PC-9 (cell line): ENCODE measurements around the gene RELB. TPM values are rescaled to one million over a fixed set of nuclear protein-coding genes. Genes with fewer than 3 reads are reported as not detected.

Source experiments
- BruUV-seq: library from RNA; stranded (reverse); fragments of 400-500 nt; replicated peaks from 2 replicates; lab custom pipeline; 2021; lab: Mats Ljungman, UMichigan
- CTCF ChIA-PET: fragments of 300-600 bp; sonication (Branson Sonifier 250); formaldehyde crosslinking; loops from one replicate; lab custom pipeline; 2022; ENCODE audit warnings: antibody characterized with exemption; lab: Charles Lee
- POLR2A ChIA-PET: fragments of 300-600 bp; sonication (Branson Sonifier 250); formaldehyde crosslinking; loops from one replicate; lab custom pipeline; 2022; ENCODE audit warnings: antibody characterized with exemption; ENCODE audit not compliant: unreplicated experiment; lab: Charles Lee
- DNase-seq, 2 experiments: peaks; one replicate each; pipeline versions ENCODE4 v3.0.0 to v3.0.0-alpha.2; 2015 to 2022; ENCODE audit warnings: mixed read lengths in 1 of 2
- H2AFZ ChIP-seq: fragments of 200-600 bp; sonication (generic); 2 replicates; pipeline ENCODE4 v1.8.1; 2017; ENCODE audit warnings: antibody characterized with exemption
- H3F3A ChIP-seq: fragments of 200-600 bp; sonication (generic); 2 replicates; pipeline ENCODE4 v1.8.1; 2017; ENCODE audit warnings: antibody characterized with exemption, mild to moderate bottlenecking, low read depth; ENCODE audit not compliant: insufficient read depth
- H3K27ac ChIP-seq: fragments of 200-600 bp; sonication (generic); 2 replicates; pipeline ENCODE4 v1.6.1; 2016; ENCODE audit warnings: mixed run types
- H3K27me3 ChIP-seq: fragments of 200-600 bp; sonication (generic); 2 replicates; pipeline ENCODE4 v1.6.1; 2016; ENCODE audit warnings: low read depth, mixed run types; ENCODE audit not compliant: insufficient read depth
- H3K36me3 ChIP-seq: fragments of 200-600 bp; sonication (generic); 2 replicates; pipeline ENCODE4 v1.6.1; 2016; ENCODE audit warnings: low read depth, mixed run types
- H3K4me1 ChIP-seq: fragments of 200-600 bp; sonication (generic); replicated peaks from 2 replicates; pipeline ENCODE4 v1.6.1; 2016; ENCODE audit warnings: mixed run types; ENCODE audit not compliant: insufficient read depth
- H3K4me2 ChIP-seq: fragments of 200-600 bp; sonication (generic); 2 replicates; pipeline ENCODE4 v1.6.1; 2017; ENCODE audit warnings: mixed run types
- H3K4me3 ChIP-seq: fragments of 200-600 bp; sonication (generic); 2 replicates; pipeline ENCODE4 v1.6.1; 2016; ENCODE audit warnings: mixed run types
- H3K79me2 ChIP-seq: fragments of 200-600 bp; sonication (generic); 2 replicates; pipeline ENCODE4 v1.6.1; 2017; ENCODE audit warnings: low read depth, mixed run types
- H3K9me2 ChIP-seq: fragments of 200-600 bp; sonication (generic); 2 replicates; pipeline ENCODE4 v1.8.1; 2017; ENCODE audit warnings: mild to moderate bottlenecking; ENCODE audit not compliant: insufficient read depth
- H3K9me3 ChIP-seq: fragments of 200-600 bp; sonication (generic); 2 replicates; pipeline ENCODE4 v1.8.1; 2016; ENCODE audit warnings: low read depth; ENCODE audit not compliant: insufficient read depth
- H4K20me1 ChIP-seq: fragments of 200-600 bp; sonication (generic); 2 replicates; pipeline ENCODE4 v1.8.1; 2017; ENCODE audit not compliant: insufficient read depth
- CTCF ChIP-seq: fragments of 200-600 bp; sonication (generic); conservative IDR thresholded peaks from 2 replicates; pipeline ENCODE4 v1.6.1; 2017; ENCODE audit warnings: mixed run types, antibody characterized with exemption, mild to moderate bottlenecking, moderate library complexity
- EZH2 ChIP-seq: fragments of 200-600 bp; sonication (generic); IDR thresholded peaks from 2 replicates; pipeline ENCODE4 v1.8.0; 2017; ENCODE audit warnings: antibody characterized with exemption, low read depth
- intact Hi-C: fragments of 100-400 bp; cut with micrococcal nuclease; formaldehyde crosslinking; loops from one replicate; pipeline ENCODE4 v1.10.0; 2022; ENCODE audit not compliant: unreplicated experiment
- total RNA-seq: library from RNA; stranded (reverse); gene quantifications from 2 replicates; pipeline ENCODE4 v1.2.3, GENCODE V29; 2021

Gene RELB
- total RNA-seq, 1 experiment from 2014 or later, result 5.8 TPM

DNA sequence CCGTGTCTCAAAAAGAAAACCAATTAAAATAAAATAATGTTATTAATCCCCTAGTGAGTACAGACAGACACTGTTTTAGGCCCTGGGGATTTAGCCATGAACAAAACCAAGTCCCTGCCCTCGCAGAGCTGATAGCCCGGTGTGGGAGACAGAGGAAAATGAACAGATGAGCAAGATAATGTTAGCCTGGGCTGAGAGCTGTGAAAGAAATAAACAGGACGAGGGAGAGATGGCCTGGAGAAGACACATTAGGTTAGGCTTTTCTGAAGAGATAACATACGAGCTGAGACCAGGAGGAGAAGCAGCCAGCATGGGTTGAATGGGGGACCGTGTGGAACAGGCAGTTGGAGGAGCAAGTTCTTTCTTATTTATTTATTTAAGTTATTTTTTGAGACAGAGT is 9.0 kb downstream of the RELB start:
- no peaks in the 10 kb centered on the region for H3K4me1 ChIP-seq
- TF ChIP-seq CTCF (no peak), EZH2 (no peak)
- H3K79me2 ChIP-seq, result no peaks in the 10 kb centered on the region
- 0 out of 2 replicates have a peak, but pooled peaks cover 7% of the 10 kb centered on the region for H3F3A ChIP-seq
- H3K36me3 ChIP-seq, result no peaks in the 10 kb centered on the region
- no TSS peak for BruUV-seq
- H2AFZ ChIP-seq, result no peak overlapping the region
- no peak for DNase-seq
- H3K9me3 ChIP-seq, result no peaks in the 10 kb centered on the region
- H3K27me3 ChIP-seq, result no peaks in the 10 kb centered on the region
- H3K4me3 ChIP-seq, result no peak overlapping the region
- ChIA-PET POLR2A (no interaction called here), CTCF (interaction anchor here (0.5 kb wide), 1 partner anchor 38 kb away, joined by 4 read pairs; no protein-coding TSS in a partner anchor)
- intact Hi-C loops, result no loop called here
- H3K9me2 ChIP-seq, result no peaks in the 10 kb centered on the region
- H3K27ac ChIP-seq, result no peak overlapping the region
- no peaks in the 10 kb centered on the region for H4K20me1 ChIP-seq
- no peak overlapping the region for H3K4me2 ChIP-seq

GRCh38 chr19:45011959-45012358 is 10.7 kb downstream of the RELB start:
- H3K9me2 ChIP-seq, result no peaks in the 10 kb centered on the region
- H3K27me3 ChIP-seq, result no peaks in the 10 kb centered on the region
- intact Hi-C loops, result no loop called here
- H3K4me3 ChIP-seq, result no peak overlapping the region
- H2AFZ ChIP-seq, result no peak overlapping the region
- no peak for TF ChIP-seq EZH2
- TF ChIP-seq CTCF, result no peak
- ChIA-PET POLR2A (no interaction called here), CTCF (no interaction called here)
- no peak for DNase-seq
- BruUV-seq, result no TSS peak
- H4K20me1 ChIP-seq, result no peaks in the 10 kb centered on the region
- no peak overlapping the region for H3K27ac ChIP-seq
- H3F3A ChIP-seq, result peaks cover 7% of the 10 kb centered on the region; the same call in 1 of the 2 replicates
- H3K9me3 ChIP-seq, result no peaks in the 10 kb centered on the region
- H3K36me3 ChIP-seq, result no peaks in the 10 kb centered on the region
- H3K79me2 ChIP-seq, result no peaks in the 10 kb centered on the region
- H3K4me2 ChIP-seq, result no peak overlapping the region
- no peaks in the 10 kb centered on the region for H3K4me1 ChIP-seq

- no peaks in the 10 kb centered on the region for H3K79me2 ChIP-seq
- TF ChIP-seq CTCF, result peak; percentile 80
- TF ChIP-seq EZH2, result no peak
- no peaks in the 10 kb centered on the region for H3K4me1 ChIP-seq
- H3K36me3 ChIP-seq, result no peaks in the 10 kb centered on the region
- intact Hi-C loops, result loop anchor here (1.0 to 5.0 kb wide), 3 partner anchors 171 to 322 kb away; no protein-coding TSS in a partner anchor
- ChIA-PET POLR2A (no interaction called here), CTCF (interaction anchor here (0.6 kb wide), 1 partner anchor 395 kb away, joined by 3 read pairs; no protein-coding TSS in a partner anchor)
- peak; percentile 67 to 75 for DNase-seq
- H2AFZ ChIP-seq, result no peak overlapping the region
- H4K20me1 ChIP-seq, result no peaks in the 10 kb centered on the region
- H3K9me2 ChIP-seq, result no peaks in the 10 kb centered on the region
- no peak overlapping the region for H3K4me2 ChIP-seq
- no peak overlapping the region for H3K27ac ChIP-seq
- no peaks in the 10 kb centered on the region for H3K9me3 ChIP-seq
- H3F3A ChIP-seq, result no peaks in the 10 kb centered on the region; the same call in 1 of the 2 replicates
- H3K27me3 ChIP-seq, result no peaks in the 10 kb centered on the region
- H3K4me3 ChIP-seq, result no peak overlapping the region
- BruUV-seq, result no TSS peak
These were observed 15.4 kb downstream of the RELB start for GRCh38 chr19:45016388-45017314.
